Spleen (tissue), 11 donors: ENCODE data around the gene CSRP1. TPM values are rescaled to one million over a fixed set of nuclear protein-coding genes. Genes with fewer than 3 reads are reported as not detected.

Source experiments
- DNase-seq: peaks from one replicate; pipeline ENCODE4 v3.0.0-alpha.2; 2020
- H3K27ac ChIP-seq, 8 donors: fragments of 200-600 bp; sonication (generic) in 7 of 8; 1 replicate in 4 of 8; 2 replicates in 4 of 8; pipeline versions ENCODE4 v1.5.0 to v1.8.0; 2016 to 2021; ENCODE audit warnings: inconsistent platforms in 4 of 8, mild to moderate bottlenecking in 4 of 8, moderate library complexity in 1 of 8
- H3K27me3 ChIP-seq, 7 donors: fragments of 200-600 bp; sonication (generic) in 6 of 7; replicated peaks in 1 of 7; 1 replicate in 4 of 7; 2 replicates in 3 of 7; pipeline versions ENCODE4 v1.5.0 to v1.8.0; 2016 to 2021; ENCODE audit warnings: inconsistent platforms in 3 of 7, mild to moderate bottlenecking in 1 of 7
- H3K36me3 ChIP-seq, 6 donors: fragments of 200-600 bp; sonication (generic) in 5 of 6; 1 replicate in 4 of 6; 2 replicates in 2 of 6; pipeline versions ENCODE4 v1.5.0 to v1.8.0; 2016 to 2021; ENCODE audit warnings: inconsistent platforms in 2 of 6
- H3K4me1 ChIP-seq, 6 donors: fragments of 200-600 bp; sonication (generic) in 5 of 6; 1 replicate in 3 of 6; 2 replicates in 3 of 6; pipeline versions ENCODE4 v1.5.0 to v1.8.0; 2016 to 2021; ENCODE audit warnings: inconsistent platforms in 3 of 6
- H3K4me3 ChIP-seq, 8 donors: fragments of 200-600 bp; sonication (generic) in 7 of 8; 1 replicate in 4 of 8; 2 replicates in 4 of 8; pipeline versions ENCODE4 v1.5.0 to v1.8.0; 2016 to 2021; ENCODE audit warnings: inconsistent platforms in 4 of 8, mild to moderate bottlenecking in 4 of 8, moderate library complexity in 2 of 8
- H3K9me3 ChIP-seq, 8 donors: fragments of 200-600 bp; sonication (generic) in 7 of 8; 1 replicate in 4 of 8; 2 replicates in 4 of 8; pipeline versions ENCODE4 v1.5.0 to v1.8.0; 2016 to 2021; ENCODE audit warnings: inconsistent platforms in 4 of 8
- POLR2A ChIP-seq, 3 donors: fragments of 450-650 bp; IDR thresholded peaks; one replicate each; pipeline ENCODE4 v1.5.1; 2017; ENCODE audit warnings: antibody characterized with exemption in 3 of 3, mild to moderate bottlenecking in 1 of 3
- POLR2AphosphoS5 ChIP-seq, 3 donors: sonication (generic); formaldehyde crosslinking; IDR thresholded peaks; one replicate each; pipeline ENCODE4 v1.5.1; 2017; ENCODE audit warnings: antibody characterized with exemption in 3 of 3
- WGBS, 5 donors: extraction: QIAGEN DNeasy Blood & Tissue Kit in 3 of 5; methylation state at CpG; one replicate each; pipeline versions ENCODE4 v1.1.5 to v1.1.7; 2013 to 2018; 5-methylcytosine and 5-hydroxymethylcytosine counted together
- intact Hi-C: fragments of 100-400 bp; cut with DNase I; formaldehyde crosslinking; loops from one replicate; pipeline ENCODE4 v1.15.0; 2023; ENCODE audit warnings: low total_unique reads
- polyA plus RNA-seq, 3 donors: library from polyadenylated mRNA; stranded (reverse); fragments of 200-250 nt; gene quantifications; one replicate each; pipeline ENCODE4 v1.2.1, GENCODE V29; 2013
- total RNA-seq, 7 donors: library from RNA; depleted of rRNA in 3 of 7; stranded (reverse); fragments of >200 nt in 3 of 7; fragmentation: NEBNext Ultra II Directional in 4 of 7; extraction: Animal tissue kit (Norgen Biotek cat#: 25700) in 4 of 7; gene quantifications; one replicate each; pipeline versions ENCODE4 v1.1.0 to v1.2.1, GENCODE V29; 2016 to 2021
- TF ChIP-seq, protein P1 (sequence below), 11 experiments: fragments of 200-600 bp in 7 of 11; fragments of 450-650 bp in 4 of 11; sonication (generic) in 4 of 11; IDR thresholded peaks in 8 of 11; conservative IDR thresholded peaks in 3 of 11; 1 replicate in 7 of 11; 2 replicates in 4 of 11; pipeline versions ENCODE4 v1.4.0 to v1.8.0; 2016 to 2021; ENCODE audit warnings: antibody characterized with exemption in 11 of 11, inconsistent platforms in 4 of 11, mild to moderate bottlenecking in 1 of 11
- donor health status: healthy with polysubstance abuse.
- donor health status: DM: no; HTN: no; CAD: no; lungs with moderate emphysema.
- donor health status: DM: no; HTN: no; CAD: no.
- donor health status: Bipolar disorder and iron deficiency.
- donor health status: healthy.
- donor health status: DM: no; HTN: no; CAD: no.
- donor health status: DM: yes; HTN: yes; CAD: no.

CSRP1 gene
- total and polyA plus RNA-seq, 10 donors = 67.1 to 360 (median 182) TPM

- Histone ChIP-seq H3K4me1 (peaks cover 0 to 31% (median 17%) of the 10 kb centered on the region in 6 donors), H3K9me3 (no peaks in the 10 kb centered on the region), H3K36me3 (peaks cover 0 to 14% (median 0%) of the 10 kb centered on the region in 6 donors), H3K27ac (peak overlapping the region; percentile 53 to 86 (median 80)), H3K27me3 (peaks cover 0 to 50% (median 18%) of the 10 kb centered on the region in 7 donors), H3K4me3 (peak overlapping the region; percentile 43 to 78 (median 54))
- DNase-seq = no peak
- intact Hi-C loops = no loop called here
- 3 to 7% (median 4%) methylated on average over 6 to 44 of the region's 44 CpGs for WGBS, 5 donors
- no peak for TF ChIP-seq POLR2A (IDR thresholded peaks at IDR 0.05)
- peak in 2 of 3 donors; percentile 7 to 23 for TF ChIP-seq POLR2AphosphoS5 (IDR thresholded peaks at IDR 0.05)
- TF ChIP-seq, protein P1, sequence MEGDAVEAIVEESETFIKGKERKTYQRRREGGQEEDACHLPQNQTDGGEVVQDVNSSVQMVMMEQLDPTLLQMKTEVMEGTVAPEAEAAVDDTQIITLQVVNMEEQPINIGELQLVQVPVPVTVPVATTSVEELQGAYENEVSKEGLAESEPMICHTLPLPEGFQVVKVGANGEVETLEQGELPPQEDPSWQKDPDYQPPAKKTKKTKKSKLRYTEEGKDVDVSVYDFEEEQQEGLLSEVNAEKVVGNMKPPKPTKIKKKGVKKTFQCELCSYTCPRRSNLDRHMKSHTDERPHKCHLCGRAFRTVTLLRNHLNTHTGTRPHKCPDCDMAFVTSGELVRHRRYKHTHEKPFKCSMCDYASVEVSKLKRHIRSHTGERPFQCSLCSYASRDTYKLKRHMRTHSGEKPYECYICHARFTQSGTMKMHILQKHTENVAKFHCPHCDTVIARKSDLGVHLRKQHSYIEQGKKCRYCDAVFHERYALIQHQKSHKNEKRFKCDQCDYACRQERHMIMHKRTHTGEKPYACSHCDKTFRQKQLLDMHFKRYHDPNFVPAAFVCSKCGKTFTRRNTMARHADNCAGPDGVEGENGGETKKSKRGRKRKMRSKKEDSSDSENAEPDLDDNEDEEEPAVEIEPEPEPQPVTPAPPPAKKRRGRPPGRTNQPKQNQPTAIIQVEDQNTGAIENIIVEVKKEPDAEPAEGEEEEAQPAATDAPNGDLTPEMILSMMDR (IDR thresholded peaks at IDR 0.05 in 8 of 11, conservative IDR thresholded peaks at IDR 0.05 in 3 of 11) = no peak
Observed at GRCh38 chr1:201468501-201468843, 38.5 kb downstream of the CSRP1 start.

- Histone ChIP-seq H3K36me3 (peaks cover 0 to 14% (median 0%) of the 10 kb centered on the region in 6 donors), H3K27me3 (peaks cover 0 to 35% (median 18%) of the 10 kb centered on the region in 7 donors), H3K4me1 (peaks cover 0 to 31% (median 17%) of the 10 kb centered on the region in 6 donors), H3K9me3 (no peaks in the 10 kb centered on the region), H3K27ac (peak overlapping the region in 3 of 8 donors; percentile 16 to 82 (median 21)), H3K4me3 (peak overlapping the region in 2 of 8 donors; percentile 66 to 78)
- TF ChIP-seq POLR2AphosphoS5 (IDR thresholded peaks at IDR 0.05) (no peak), POLR2A (IDR thresholded peaks at IDR 0.05) (no peak)
- TF ChIP-seq, protein P1 (IDR thresholded peaks at IDR 0.05 in 8 of 11, conservative IDR thresholded peaks at IDR 0.05 in 3 of 11) = no peak
- WGBS, 5 donors = 68 to 83% (median 75%) methylated on average over 3 of the region's 3 CpGs
- intact Hi-C loops = no loop called here
- DNase-seq = no peak
Observed at GRCh38 chr1:201466492-201466891, 40.4 kb downstream of the CSRP1 start.

DNA sequence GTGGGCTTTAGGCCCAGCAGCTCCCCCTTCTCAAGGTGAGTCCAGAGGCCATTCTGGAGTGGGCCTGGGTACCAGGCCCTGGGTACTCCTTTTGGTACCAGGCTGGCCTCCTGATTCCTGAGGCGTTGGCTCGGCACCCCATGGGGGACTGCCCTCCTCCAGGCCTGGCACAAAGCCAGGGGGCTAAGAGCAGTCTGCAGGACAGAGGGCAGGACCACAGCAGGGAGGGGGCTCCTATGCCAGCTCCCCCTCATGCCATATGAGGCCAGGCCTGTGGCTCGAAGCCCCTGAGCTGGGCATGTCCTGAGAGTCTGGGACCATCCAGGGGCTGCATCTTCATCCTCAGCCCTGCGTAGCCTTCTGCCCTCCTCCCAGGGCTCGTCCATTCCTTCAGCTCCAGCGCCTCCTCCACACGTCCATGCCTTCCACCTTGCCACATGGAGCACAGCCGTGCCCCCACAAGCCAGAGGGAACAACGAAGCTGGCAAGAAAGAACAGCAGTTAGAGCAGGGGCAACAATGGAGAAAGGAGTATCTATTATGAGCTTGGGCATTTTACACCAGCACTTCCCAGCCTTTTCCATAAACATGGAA lies 41.1 kb downstream of the CSRP1 start:
- Histone ChIP-seq H3K36me3 (peaks cover 0 to 14% (median 0%) of the 10 kb centered on the region in 6 donors), H3K4me1 (peaks cover 0 to 31% (median 17%) of the 10 kb centered on the region in 6 donors), H3K9me3 (no peaks in the 10 kb centered on the region), H3K27me3 (peaks cover 0 to 33% (median 18%) of the 10 kb centered on the region in 7 donors), H3K27ac (peak overlapping the region in 2 of 8 donors; percentile 16 to 21), H3K4me3 (no peak overlapping the region)
- TF ChIP-seq, protein P1 (IDR thresholded peaks at IDR 0.05 in 8 of 11, conservative IDR thresholded peaks at IDR 0.05 in 3 of 11) = no peak
- TF ChIP-seq POLR2A (IDR thresholded peaks at IDR 0.05) = no peak
- no peak for TF ChIP-seq POLR2AphosphoS5 (IDR thresholded peaks at IDR 0.05)
- WGBS, 5 donors = 81 to 95% (median 86%) methylated on average over 8 to 9 of the region's 9 CpGs
- peak; percentile 49 for DNase-seq
- intact Hi-C loops = no loop called here

DNA sequence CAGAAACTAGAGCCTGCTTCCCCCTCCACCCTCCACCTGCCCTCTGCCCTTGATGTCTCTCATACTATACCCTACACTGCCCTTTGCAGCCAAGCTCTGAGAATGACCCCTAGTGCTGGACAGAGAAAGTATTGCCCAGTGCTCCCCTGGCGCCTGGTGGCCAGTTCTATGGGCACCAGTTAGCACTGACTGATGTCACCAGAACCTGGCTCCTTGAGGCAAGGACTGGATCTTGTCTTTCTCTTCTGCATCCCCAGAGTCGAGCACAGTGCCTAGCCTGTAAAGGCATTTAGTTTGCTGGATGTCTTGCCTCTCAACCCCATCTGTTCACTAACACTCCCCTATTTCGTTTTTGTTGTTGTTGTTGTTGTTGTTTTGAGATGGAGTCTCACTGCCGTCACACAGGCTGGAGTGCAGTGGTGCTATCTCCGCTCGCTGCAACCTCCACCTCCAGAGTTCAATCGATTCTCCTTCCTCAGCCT lies 43.8 kb downstream of the CSRP1 start:
- WGBS, 5 donors = 79 to 91% (median 81%) methylated on average over 7 of the region's 7 CpGs
- intact Hi-C loops = no loop called here
- Histone ChIP-seq H3K4me3 (no peak overlapping the region), H3K36me3 (peaks cover 0 to 14% (median 0%) of the 10 kb centered on the region in 6 donors), H3K4me1 (peaks cover 0 to 12% (median under 1%) of the 10 kb centered on the region in 6 donors), H3K9me3 (no peaks in the 10 kb centered on the region), H3K27me3 (peaks cover 0 to 6% (median 1%) of the 10 kb centered on the region in 7 donors), H3K27ac (peak overlapping the region in 1 of 8 donors; percentile 17)
- TF ChIP-seq POLR2A (IDR thresholded peaks at IDR 0.05) = no peak
- TF ChIP-seq, protein P1 (IDR thresholded peaks at IDR 0.05 in 8 of 11, conservative IDR thresholded peaks at IDR 0.05 in 3 of 11) = no peak
- no peak for TF ChIP-seq POLR2AphosphoS5 (IDR thresholded peaks at IDR 0.05)
- no peak for DNase-seq
